ENCODE measurements around the gene SOX15. TPM values are rescaled to one million over a fixed set of nuclear protein-coding genes. Genes with fewer than 3 reads are reported as not detected.

The SOX15 gene
- total RNA-seq, 2 donors from 2014 or later = not detected

DNA sequence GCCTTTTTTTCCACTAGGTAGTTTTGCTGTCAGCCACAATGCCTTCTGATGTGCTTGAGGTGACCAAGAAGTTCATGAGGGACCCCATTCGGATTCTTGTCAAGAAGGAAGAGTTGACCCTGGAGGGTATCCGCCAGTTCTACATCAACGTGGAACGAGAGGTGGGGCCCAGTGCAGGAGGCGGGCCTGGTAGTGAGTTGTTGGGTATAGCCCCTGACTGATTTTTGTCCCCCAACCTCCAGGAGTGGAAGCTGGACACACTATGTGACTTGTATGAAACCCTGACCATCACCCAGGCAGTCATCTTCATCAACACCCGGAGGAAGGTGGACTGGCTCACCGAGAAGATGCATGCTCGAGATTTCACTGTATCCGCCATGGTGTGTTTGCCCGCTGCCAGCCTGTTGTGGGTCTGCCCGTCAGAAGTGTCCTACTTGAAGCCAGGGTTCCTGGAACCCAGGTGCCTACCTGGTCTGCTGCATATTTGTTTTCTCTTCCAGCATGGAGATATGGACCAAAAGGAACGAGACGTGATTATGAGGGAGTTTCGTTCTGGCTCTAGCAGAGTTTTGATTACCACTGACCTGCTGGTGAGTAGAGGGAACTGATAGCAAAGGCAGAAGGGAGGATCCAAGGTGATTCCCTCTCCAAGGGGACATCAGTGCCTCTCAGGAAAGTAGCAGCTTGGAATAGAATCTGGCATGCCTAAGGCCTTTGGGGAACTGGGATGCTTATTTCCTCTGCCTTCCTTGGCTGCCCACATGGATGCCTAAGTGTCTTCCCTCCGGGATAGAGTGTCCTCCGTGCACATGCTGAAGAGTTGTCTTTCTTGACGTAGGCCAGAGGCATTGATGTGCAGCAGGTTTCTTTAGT, 12.3 kb downstream of the SOX15 start:
- 80 to 82% methylated on average over 14 to 17 of the region's 17 CpGs for WGBS, 2 donors
- H3K4me1 ChIP-seq = peaks cover 49% of the 10 kb centered on the region

DNA sequence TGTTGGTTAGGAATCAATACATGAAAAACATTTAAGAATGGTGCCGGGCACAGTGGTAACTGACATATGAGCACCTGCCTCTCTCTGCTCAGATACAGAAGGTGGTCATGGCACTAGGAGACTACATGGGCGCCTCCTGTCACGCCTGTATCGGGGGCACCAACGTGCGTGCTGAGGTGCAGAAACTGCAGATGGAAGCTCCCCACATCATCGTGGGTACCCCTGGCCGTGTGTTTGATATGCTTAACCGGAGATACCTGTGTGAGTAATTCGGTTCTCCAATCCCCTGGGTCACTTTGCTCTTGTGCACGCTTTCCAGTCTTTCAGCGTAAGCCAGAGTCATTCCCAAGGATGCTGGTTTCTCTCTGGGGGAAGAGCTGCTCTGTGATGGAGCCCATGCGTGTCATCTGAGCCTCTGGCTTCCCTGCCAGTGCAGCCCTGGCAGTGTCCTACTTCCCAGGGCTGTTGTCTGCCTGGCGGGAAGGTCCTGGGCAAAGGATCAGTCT, 13.4 kb downstream of the SOX15 start:
- Histone ChIP-seq H3K9me3 (no peaks in the 10 kb centered on the region), H3K4me1 (peaks cover 48% of the 10 kb centered on the region), H3K36me3 (replicated peaks in 1 of 2; ENCODE audit: insufficient read depth in 1 of 2, low read depth in 2 of 2) (peaks cover 36 to 37% of the 10 kb centered on the region in 2 donors), H3K4me3 (no peak overlapping the region), H3K27ac (no peak overlapping the region), H3K27me3 (no peaks in the 10 kb centered on the region)
- intact Hi-C loops (cut with DNase I) = no loop called here
- no peak for DNase-seq
- TF ChIP-seq, protein P1, sequence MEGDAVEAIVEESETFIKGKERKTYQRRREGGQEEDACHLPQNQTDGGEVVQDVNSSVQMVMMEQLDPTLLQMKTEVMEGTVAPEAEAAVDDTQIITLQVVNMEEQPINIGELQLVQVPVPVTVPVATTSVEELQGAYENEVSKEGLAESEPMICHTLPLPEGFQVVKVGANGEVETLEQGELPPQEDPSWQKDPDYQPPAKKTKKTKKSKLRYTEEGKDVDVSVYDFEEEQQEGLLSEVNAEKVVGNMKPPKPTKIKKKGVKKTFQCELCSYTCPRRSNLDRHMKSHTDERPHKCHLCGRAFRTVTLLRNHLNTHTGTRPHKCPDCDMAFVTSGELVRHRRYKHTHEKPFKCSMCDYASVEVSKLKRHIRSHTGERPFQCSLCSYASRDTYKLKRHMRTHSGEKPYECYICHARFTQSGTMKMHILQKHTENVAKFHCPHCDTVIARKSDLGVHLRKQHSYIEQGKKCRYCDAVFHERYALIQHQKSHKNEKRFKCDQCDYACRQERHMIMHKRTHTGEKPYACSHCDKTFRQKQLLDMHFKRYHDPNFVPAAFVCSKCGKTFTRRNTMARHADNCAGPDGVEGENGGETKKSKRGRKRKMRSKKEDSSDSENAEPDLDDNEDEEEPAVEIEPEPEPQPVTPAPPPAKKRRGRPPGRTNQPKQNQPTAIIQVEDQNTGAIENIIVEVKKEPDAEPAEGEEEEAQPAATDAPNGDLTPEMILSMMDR (IDR thresholded peaks at IDR 0.05) = no peak
- no peak for TF ChIP-seq POLR2A (IDR thresholded peaks at IDR 0.05)
- ATAC-seq = no peak
- 74 to 84% methylated on average over 12 to 14 of the region's 14 CpGs for WGBS, 2 donors

More for the DNA sequence above, 12.3 kb downstream of the SOX15 start:
- TF ChIP-seq, protein P1 (IDR thresholded peaks at IDR 0.05) = no peak
- TF ChIP-seq POLR2A (IDR thresholded peaks at IDR 0.05) = no peak
- Histone ChIP-seq H3K27ac (peak overlapping the region in 1 of 4 donors; percentile 2), H3K4me3 (no peak overlapping the region), H3K27me3 (no peaks in the 10 kb centered on the region), H3K9me3 (no peaks in the 10 kb centered on the region), H3K36me3 (replicated peaks in 1 of 2; ENCODE audit: insufficient read depth in 1 of 2, low read depth in 2 of 2) (peaks cover 36 to 37% of the 10 kb centered on the region in 2 donors)
- ATAC-seq (no peak), DNase-seq (no peak)
- intact Hi-C loops (cut with DNase I) = no loop called here

DNA sequence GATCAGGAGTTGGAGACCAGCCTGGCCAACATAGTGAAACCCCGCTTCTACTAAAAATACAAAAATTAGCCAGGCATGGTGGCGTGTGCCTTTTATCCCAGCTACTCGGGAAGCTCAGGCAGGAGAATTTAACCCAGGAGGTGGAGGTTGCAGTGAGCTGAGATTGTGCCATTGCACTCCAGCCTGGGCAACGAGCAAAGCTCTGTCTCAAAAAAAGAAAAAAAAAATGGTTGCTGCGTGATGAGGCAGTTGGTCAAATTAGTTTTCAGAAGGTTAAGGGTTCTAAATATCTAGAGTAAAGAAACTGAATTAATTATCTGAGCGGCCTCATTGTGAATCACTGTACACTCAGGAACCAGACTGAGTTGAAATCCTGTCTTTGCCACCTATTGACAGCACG, 13.9 kb downstream of the SOX15 start:
- 66 to 77% methylated on average over 7 of the region's 7 CpGs for WGBS, 2 donors
- no peak for TF ChIP-seq POLR2A (IDR thresholded peaks at IDR 0.05)
- TF ChIP-seq, protein P1 (IDR thresholded peaks at IDR 0.05) = no peak
- DNase-seq (no peak), ATAC-seq (no peak)
- Histone ChIP-seq H3K27ac (peak overlapping the region in 1 of 4 donors; percentile 99), H3K4me3 (no peak overlapping the region), H3K27me3 (no peaks in the 10 kb centered on the region), H3K36me3 (replicated peaks in 1 of 2; ENCODE audit: insufficient read depth in 1 of 2, low read depth in 2 of 2) (peaks cover 36 to 37% of the 10 kb centered on the region in 2 donors), H3K9me3 (no peaks in the 10 kb centered on the region), H3K4me1 (peaks cover 48% of the 10 kb centered on the region)
- intact Hi-C loops (cut with DNase I) = no loop called here

DNA sequence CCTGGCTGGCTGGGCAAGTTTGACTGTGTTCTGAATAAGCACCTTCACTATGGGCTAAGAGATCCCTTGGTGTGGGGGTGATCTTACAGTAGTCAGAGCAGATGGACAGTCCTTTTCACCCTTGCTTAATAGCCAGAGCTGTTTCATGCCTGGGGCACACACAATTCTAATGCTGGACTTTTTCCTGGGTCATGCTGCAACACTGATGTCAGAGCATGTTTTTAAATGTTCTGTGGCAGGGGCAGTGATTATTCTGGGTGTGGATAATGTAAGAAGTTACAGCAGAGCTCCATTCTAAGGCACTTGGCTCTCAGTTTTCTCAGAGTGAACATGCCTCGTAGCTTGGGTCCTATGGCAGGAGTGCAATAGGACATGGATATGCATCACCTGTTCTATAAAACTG, 14.4 kb downstream of the SOX15 start:
- H3K4me3 ChIP-seq = no peak overlapping the region
- ATAC-seq = no peak

More for the DNA sequence above, 14.4 kb downstream of the SOX15 start:
- peaks cover 36 to 37% of the 10 kb centered on the region in 2 donors for H3K36me3 ChIP-seq (replicated peaks in 1 of 2; ENCODE audit: insufficient read depth in 1 of 2, low read depth in 2 of 2)
- TF ChIP-seq, protein P1 (IDR thresholded peaks at IDR 0.05) = no peak
- peak overlapping the region in 2 of 4 donors; percentile 97 to 99 for H3K27ac ChIP-seq
- intact Hi-C loops (cut with DNase I) = no loop called here
- no peaks in the 10 kb centered on the region for H3K9me3 ChIP-seq
- no peaks in the 10 kb centered on the region for H3K27me3 ChIP-seq
- DNase-seq = no peak
- WGBS, 2 donors = 74% methylated on average over 1 of the region's 1 CpG; no CpG with 5 or more reads in 1 of the 2 donors
- H3K4me1 ChIP-seq = peaks cover 48% of the 10 kb centered on the region

All from body of pancreas (tissue), 4 donors.